HepG2 (cell line): ENCODE measurements around the gene ADSS2.

Experiments
- CTCF ChIP-seq: sonication (generic); formaldehyde crosslinking; IDR thresholded peaks from 2 replicates; pipeline ENCODE4 v1.5.0; 2020; ENCODE audit warnings: mild to moderate bottlenecking, missing genetic modification reagents, moderate library complexity
- FOXM1 ChIP-seq: sonication (generic); formaldehyde crosslinking; IDR thresholded peaks from 2 replicates; pipeline ENCODE4 v1.5.0; 2020; ENCODE audit warnings: missing genetic modification reagents
- HCFC1 ChIP-seq: fragments of 150-350 bp; IDR thresholded peaks from 2 replicates; pipeline ENCODE4 v1.6.1; 2014; ENCODE audit warnings: low read depth, low read length
- HNRNPUL1 ChIP-seq: fragments of 200-400 bp; formaldehyde crosslinking; IDR thresholded peaks from 2 replicates; pipeline ENCODE4 v1.6.1; 2017; ENCODE audit warnings: low read depth, mild to moderate bottlenecking, low read length, moderate library complexity
- IRX3 ChIP-seq: sonication (generic); formaldehyde crosslinking; IDR thresholded peaks from 2 replicates; pipeline ENCODE4 v1.8.1; 2023; ENCODE audit warnings: mild to moderate bottlenecking, low read depth, missing genetic modification reagents, borderline replicate concordance
- JUNB ChIP-seq: sonication (generic); formaldehyde crosslinking; IDR thresholded peaks from 2 replicates; pipeline ENCODE4 v1.8.0; 2022; ENCODE audit warnings: missing genetic modification reagents, mild to moderate bottlenecking, borderline replicate concordance
- JUND ChIP-seq: sonication (generic); formaldehyde crosslinking; IDR thresholded peaks from 2 replicates; pipeline ENCODE4 v1.8.0; 2022; ENCODE audit warnings: mild to moderate bottlenecking, missing genetic modification reagents
- POLR2AphosphoS2 ChIP-seq: IDR thresholded peaks from 2 replicates; pipeline ENCODE4 v1.6.1; 2011; ENCODE audit warnings: low read depth, low read length, improper control_type of control experiment
- REXO4 ChIP-seq: sonication (generic); formaldehyde crosslinking; IDR thresholded peaks from 2 replicates; pipeline ENCODE4 v1.8.0; 2022; ENCODE audit warnings: missing genetic modification reagents, mild to moderate bottlenecking, borderline replicate concordance
- SKI ChIP-seq: fragments of 450-650 bp; IDR thresholded peaks from one replicate; pipeline ENCODE4 v1.6.1; 2018; ENCODE audit warnings: mild to moderate bottlenecking; ENCODE audit not compliant: partially characterized antibody
- TAF1 ChIP-seq: sonication (generic); formaldehyde crosslinking; IDR thresholded peaks from 2 replicates; pipeline ENCODE4 v1.4.0; 2020; ENCODE audit warnings: missing genetic modification reagents
- ZNF121 ChIP-seq: sonication (generic); formaldehyde crosslinking; IDR thresholded peaks from 2 replicates; pipeline ENCODE4 v1.5.0; 2020; ENCODE audit warnings: mild to moderate bottlenecking, missing genetic modification reagents
- ZNF30 ChIP-seq: sonication (generic); formaldehyde crosslinking; IDR thresholded peaks from 2 replicates; pipeline ENCODE4 v1.5.0; 2020; ENCODE audit warnings: mild to moderate bottlenecking, missing genetic modification reagents
- ZNF660 ChIP-seq: sonication (generic); formaldehyde crosslinking; IDR thresholded peaks from 2 replicates; pipeline ENCODE4 v1.5.1; 2020; ENCODE audit warnings: mild to moderate bottlenecking, low read depth, missing genetic modification reagents, borderline replicate concordance

- TF ChIP-seq CTCF (CRISPR knock-in tag) (no peak), HCFC1 (no peak), JUNB (CRISPR knock-in tag) (no peak), ZNF660 (CRISPR knock-in tag) (no peak), IRX3 (CRISPR knock-in tag) (no peak), SKI (no peak), FOXM1 (no peak), POLR2AphosphoS2 (no peak), JUND (CRISPR knock-in tag) (no peak), TAF1 (CRISPR knock-in tag) (no peak), ZNF30 (CRISPR knock-in tag) (no peak), HNRNPUL1 (no peak), ZNF121 (CRISPR knock-in tag) (no peak), REXO4 (CRISPR knock-in tag) (no peak)
Observed at GRCh38 chr1:244447024-244447423, 4.7 kb downstream of the ADSS2 start.
